22Rv1 (cell line): Measurements from ENCODE around the gene IDI2.

Experiments
- CTCF ChIP-seq: fragments of 450-650 bp; IDR thresholded peaks from 2 replicates; pipeline ENCODE4 v1.5.1; 2017; ENCODE audit warnings: mild to moderate bottlenecking
- ZFX ChIP-seq: fragments of 450-650 bp; IDR thresholded peaks from 2 replicates; pipeline ENCODE4 v1.6.1; 2017; ENCODE audit warnings: antibody characterized with exemption, borderline replicate concordance

DNA sequence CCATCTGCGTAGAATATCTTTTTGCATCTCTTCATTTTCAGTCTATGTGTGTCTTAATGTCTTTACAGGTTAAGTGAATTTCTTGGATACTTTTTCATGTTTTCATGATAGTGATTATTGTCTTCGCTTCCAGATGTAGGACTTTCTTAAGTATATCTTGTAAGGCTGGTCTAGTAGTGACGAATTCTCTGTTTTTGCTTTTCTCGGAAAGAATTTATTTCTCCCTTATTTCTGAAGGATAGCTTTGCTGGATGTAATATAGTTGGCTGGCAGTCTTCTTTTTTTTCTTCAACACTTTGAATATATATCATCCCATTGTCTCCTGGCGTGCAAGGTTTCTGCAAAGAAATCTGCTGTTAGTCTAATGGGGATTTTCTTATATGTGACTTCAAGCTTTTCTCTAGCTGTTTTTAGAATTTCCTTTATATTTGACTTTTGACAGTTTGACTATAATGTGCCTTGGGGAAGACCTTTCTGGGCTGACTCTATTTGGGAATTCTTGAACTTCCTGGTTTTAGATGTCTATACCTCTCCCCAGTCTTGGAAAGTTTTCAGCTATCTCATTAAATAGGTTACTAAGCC is 23.1 kb downstream of the IDI2 start:
- TF ChIP-seq CTCF, result no peak
- no peak for TF ChIP-seq ZFX
